Natural killer cell (primary cell): ENCODE results near the gene KDM4B. TPM values are rescaled to one million over a fixed set of nuclear protein-coding genes. Genes with fewer than 3 reads are reported as not detected.

Source experiments
- ATAC-seq, 3 donors: fragments of 150-1000 bp in 2 of 3; fragments of 200-7000 bp in 1 of 3; cut with Tn5 transposase; 1 replicate in 1 of 3; 2 replicates in 2 of 3; pipeline ENCODE4 v1.10.0; 2021; ENCODE audit warnings: mild to moderate bottlenecking in 2 of 3, moderate library complexity in 2 of 3
- DNase-seq, 2 donors: peaks; one replicate each; pipeline versions ENCODE4 v3.0.0 to v3.0.0-alpha.2; 2013 to 2021; ENCODE audit warnings: mixed read lengths in 1 of 2
- H3K27ac ChIP-seq: one replicate; pipeline ENCODE4 v1.5.1; 2013; ENCODE audit warnings: mild to moderate bottlenecking, low read length
- H3K27me3 ChIP-seq: one replicate; pipeline ENCODE4 v1.6.1; 2013; ENCODE audit warnings: low read length; ENCODE audit not compliant: control insufficient read depth, insufficient read depth
- H3K36me3 ChIP-seq: one replicate; pipeline ENCODE4 v1.6.1; 2013; ENCODE audit warnings: low read length; ENCODE audit not compliant: control insufficient read depth, insufficient read depth
- H3K4me1 ChIP-seq: one replicate; pipeline ENCODE4 v1.6.1; 2013; ENCODE audit warnings: low read length; ENCODE audit not compliant: control insufficient read depth, insufficient read depth
- H3K4me3 ChIP-seq: one replicate; pipeline ENCODE4 v1.5.1; 2013; ENCODE audit warnings: low read length
- H3K9me3 ChIP-seq: one replicate; pipeline ENCODE4 v1.6.1; 2013; ENCODE audit warnings: low read length; ENCODE audit not compliant: control insufficient read depth, insufficient read depth
- H3K27ac Mint-ChIP-seq, 2 donors: one replicate each; pipeline ENCODE4 v1.8.0; 2022; ENCODE audit warnings: mild to moderate bottlenecking in 2 of 2, mixed read lengths in 2 of 2, moderate library complexity in 1 of 2
- H3K27me3 Mint-ChIP-seq, 2 donors: one replicate each; pipeline ENCODE4 v1.8.0; 2022; ENCODE audit warnings: low read depth in 2 of 2, mixed read lengths in 2 of 2
- H3K36me3 Mint-ChIP-seq: one replicate; pipeline ENCODE4 v1.8.0; 2022; ENCODE audit warnings: mixed read lengths
- H3K4me1 Mint-ChIP-seq, 2 donors: one replicate each; pipeline ENCODE4 v1.8.0; 2022; ENCODE audit warnings: mixed read lengths in 2 of 2
- H3K4me3 Mint-ChIP-seq: one replicate; pipeline ENCODE4 v1.8.0; 2022; ENCODE audit warnings: mild to moderate bottlenecking, moderate library complexity, mixed read lengths
- H3K9me3 Mint-ChIP-seq, 2 donors: one replicate each; pipeline ENCODE4 v1.8.0; 2022; ENCODE audit warnings: mixed read lengths in 2 of 2
- CTCF ChIP-seq: fragments of 200-600 bp; IDR thresholded peaks from one replicate; pipeline ENCODE4 v1.8.0; 2022; ENCODE audit warnings: antibody characterized with exemption
- WGBS: methylation state at CpG from one replicate; pipeline ENCODE4 v1.1.7; 2013; ENCODE audit warnings: missing lambda C conversion rate; ENCODE audit not compliant: insufficient coverage; 5-methylcytosine and 5-hydroxymethylcytosine counted together
- intact Hi-C: fragments of 100-400 bp; cut with micrococcal nuclease; formaldehyde crosslinking; loops from one replicate; pipeline ENCODE4 v1.14.2; 2022
- total RNA-seq, 4 donors: library from RNA; stranded (reverse); fragments of 120-200 nt in 1 of 4; gene quantifications; one replicate each; pipeline versions ENCODE4 v1.2.3 to v1.2.4, GENCODE V29; 2013 to 2022

KDM4B gene
- total RNA-seq, 3 donors from 2014 or later (not counting 1 experiment from before 2014, with no cell fraction given), result 68.0 to 73.5 (median 68.1) TPM

GRCh38 chr19:5112681-5113575 lies 144.0 kb downstream of the KDM4B start:
- 94% methylated on average over 27 of the region's 27 CpGs for WGBS
- peaks cover 0 to 4% of the 10 kb centered on the region in 2 donors for H3K9me3 Mint-ChIP-seq

GRCh38 chr19:5113633-5114586 lies 145.0 kb downstream of the KDM4B start:
- H3K27me3 ChIP-seq, result no peaks in the 10 kb centered on the region
- 96% methylated on average over 43 of the region's 43 CpGs for WGBS
- no peak for ATAC-seq
- H3K4me1 ChIP-seq, result no peaks in the 10 kb centered on the region
- peaks cover 5 to 11% of the 10 kb centered on the region in 2 donors for H3K4me1 Mint-ChIP-seq
- peaks cover 0 to 4% of the 10 kb centered on the region in 2 donors for H3K9me3 Mint-ChIP-seq
- no peak for TF ChIP-seq CTCF
- H3K36me3 ChIP-seq, result peaks cover 18% of the 10 kb centered on the region
- H3K4me3 ChIP-seq, result no peak overlapping the region
- H3K27ac ChIP-seq, result no peak overlapping the region
- H3K4me3 Mint-ChIP-seq, result no peak overlapping the region
- no peaks in the 10 kb centered on the region for H3K27me3 Mint-ChIP-seq
- no peak overlapping the region for H3K27ac Mint-ChIP-seq
- intact Hi-C loops, result no loop called here
- H3K9me3 ChIP-seq, result peaks cover 9% of the 10 kb centered on the region
- DNase-seq, result no peak
- no peaks in the 10 kb centered on the region for H3K36me3 Mint-ChIP-seq

More at GRCh38 chr19:5112681-5113575, 144.0 kb downstream of the KDM4B start:
- H3K9me3 ChIP-seq, result peaks cover 9% of the 10 kb centered on the region
- no peak overlapping the region for H3K4me3 ChIP-seq
- H3K4me1 ChIP-seq, result no peaks in the 10 kb centered on the region
- ATAC-seq (no peak), DNase-seq (no peak)
- H3K4me3 Mint-ChIP-seq, result no peak overlapping the region
- intact Hi-C loops, result no loop called here
- TF ChIP-seq CTCF, result no peak
- no peak overlapping the region for H3K27ac Mint-ChIP-seq
- peaks cover 5 to 11% of the 10 kb centered on the region in 2 donors for H3K4me1 Mint-ChIP-seq
- no peak overlapping the region for H3K27ac ChIP-seq
- peaks cover 18% of the 10 kb centered on the region for H3K36me3 ChIP-seq
- H3K27me3 Mint-ChIP-seq, result no peaks in the 10 kb centered on the region
- H3K27me3 ChIP-seq, result no peaks in the 10 kb centered on the region
- H3K36me3 Mint-ChIP-seq, result no peaks in the 10 kb centered on the region

GRCh38 chr19:5114727-5115126 lies 145.8 kb downstream of the KDM4B start:
- ATAC-seq, result no peak
- no peaks in the 10 kb centered on the region for H3K27me3 Mint-ChIP-seq
- H3K4me1 Mint-ChIP-seq, result peaks cover 5 to 11% of the 10 kb centered on the region in 2 donors
- H3K36me3 Mint-ChIP-seq, result no peaks in the 10 kb centered on the region
- no peak for DNase-seq
- H3K27ac Mint-ChIP-seq, result no peak overlapping the region
- Histone ChIP-seq H3K4me1 (no peaks in the 10 kb centered on the region), H3K27me3 (no peaks in the 10 kb centered on the region), H3K27ac (no peak overlapping the region), H3K4me3 (no peak overlapping the region), H3K9me3 (peaks cover 9% of the 10 kb centered on the region), H3K36me3 (peaks cover 21% of the 10 kb centered on the region)
- H3K9me3 Mint-ChIP-seq, result peaks cover 0 to 4% of the 10 kb centered on the region in 2 donors
- no peak overlapping the region for H3K4me3 Mint-ChIP-seq
- intact Hi-C loops, result no loop called here
- WGBS, result 97% methylated on average over 11 of the region's 11 CpGs
- no peak for TF ChIP-seq CTCF
